PC-3 (cell line): ENCODE data around the gene PGF. TPM values are rescaled to one million over a fixed set of nuclear protein-coding genes. Genes with fewer than 3 reads are reported as not detected.

Experiments used
- ATAC-seq: fragments of 200-7000 bp; cut with Tn5 transposase; 2 replicates; pipeline ENCODE4 v1.9.1; 2020; ENCODE audit warnings: mild to moderate bottlenecking, moderate library complexity
- BruUV-seq: library from RNA; stranded (reverse); fragments of 400-500 nt; replicated peaks from 2 replicates; lab custom pipeline; 2021; lab: Mats Ljungman, UMichigan
- CTCF ChIA-PET: fragments of 300-600 bp; sonication (Branson Sonifier 250); formaldehyde crosslinking; loops from one replicate; lab custom pipeline; 2022; ENCODE audit warnings: antibody characterized with exemption; lab: Charles Lee
- POLR2A ChIA-PET: fragments of 300-600 bp; sonication (Branson Sonifier 250); formaldehyde crosslinking; loops from one replicate; lab custom pipeline; 2022; ENCODE audit warnings: antibody characterized with exemption; ENCODE audit not compliant: unreplicated experiment; lab: Charles Lee
- DNase-seq: peaks from one replicate; pipeline ENCODE4 v3.0.0-alpha.2; 2015
- H2AFZ ChIP-seq: fragments of 300-600 bp; sonication (generic); 2 replicates; pipeline ENCODE4 v1.6.0; 2016; ENCODE audit warnings: antibody characterized with exemption, low read length
- H3F3A ChIP-seq: fragments of 300-600 bp; sonication (generic); one replicate; pipeline ENCODE4 v1.6.0; 2017; ENCODE audit warnings: antibody characterized with exemption, low read length, control low read depth, mild to moderate bottlenecking; ENCODE audit not compliant: unreplicated experiment
- H3K27ac ChIP-seq: fragments of 300-600 bp; sonication (generic); 2 replicates; pipeline ENCODE4 v1.5.1; 2016; ENCODE audit warnings: mild to moderate bottlenecking, low read length
- H3K27me3 ChIP-seq: fragments of 300-600 bp; sonication (generic); 2 replicates; pipeline ENCODE4 v1.6.1; 2016; ENCODE audit warnings: low read length, mixed read lengths
- H3K36me3 ChIP-seq: fragments of 300-600 bp; sonication (generic); 2 replicates; pipeline ENCODE4 v1.6.1; 2016; ENCODE audit warnings: low read depth, mixed run types, low read length, mixed read lengths
- H3K4me1 ChIP-seq: fragments of 300-600 bp; sonication (generic); 2 replicates; pipeline ENCODE4 v1.5.1; 2016; ENCODE audit warnings: low read length; ENCODE audit not compliant: insufficient read depth
- H3K4me2 ChIP-seq: fragments of 300-600 bp; sonication (generic); 2 replicates; pipeline ENCODE4 v1.6.0; 2016; ENCODE audit warnings: low read length
- H3K4me3 ChIP-seq: fragments of 300-600 bp; sonication (generic); 2 replicates; pipeline ENCODE4 v1.5.1; 2016; ENCODE audit warnings: mild to moderate bottlenecking, low read length, mixed read lengths
- H3K79me2 ChIP-seq: fragments of 300-600 bp; sonication (generic); 2 replicates; pipeline ENCODE4 v1.6.1; 2017; ENCODE audit warnings: low read length, mixed read lengths
- H3K9ac ChIP-seq: fragments of 300-600 bp; sonication (generic); 2 replicates; pipeline ENCODE4 v1.6.0; 2016; ENCODE audit warnings: mild to moderate bottlenecking, low read length
- H3K9me2 ChIP-seq: fragments of 300-600 bp; sonication (generic); replicated peaks from 2 replicates; pipeline ENCODE4 v1.6.1; 2016; ENCODE audit warnings: mixed run types, low read length, mixed read lengths
- H3K9me3 ChIP-seq: fragments of 300-600 bp; sonication (generic); 2 replicates; pipeline ENCODE4 v1.6.1; 2016; ENCODE audit warnings: low read length, mixed read lengths
- H4K20me1 ChIP-seq: fragments of 300-600 bp; sonication (generic); 2 replicates; pipeline ENCODE4 v1.6.1; 2016; ENCODE audit warnings: low read length, mixed read lengths
- EZH2 ChIP-seq: fragments of 300-600 bp; sonication (generic); IDR thresholded peaks from one replicate; pipeline ENCODE4 v1.6.1; 2017; ENCODE audit warnings: antibody characterized with exemption, mild to moderate bottlenecking, low read length; ENCODE audit not compliant: unreplicated experiment
- EZH2phosphoT487 ChIP-seq: fragments of 300-600 bp; sonication (generic); IDR thresholded peaks from 2 replicates; pipeline ENCODE4 v1.6.1; 2018; ENCODE audit warnings: mild to moderate bottlenecking, antibody characterized with exemption, low read length, borderline replicate concordance
- intact Hi-C: fragments of 100-400 bp; cut with micrococcal nuclease; formaldehyde crosslinking; loops from 2 replicates; pipeline ENCODE4 v1.9.0; 2023
- total RNA-seq: library from RNA; depleted of rRNA; stranded (reverse); fragments of >200 nt; gene quantifications from 2 replicates; pipeline ENCODE4 v1.2.3, GENCODE V29; 2014
- TF ChIP-seq, protein P1 (sequence below): fragments of 300-600 bp; sonication (generic); conservative IDR thresholded peaks from 2 replicates; pipeline ENCODE4 v1.5.1; 2017; ENCODE audit warnings: antibody characterized with exemption, low read depth, mild to moderate bottlenecking, low read length

Gene PGF
- total RNA-seq, 1 experiment from 2014 or later: 0.26 TPM

GRCh38 chr14:74974364-74975058 lies 19.1 kb upstream of the PGF start:
- ATAC-seq (no peak), DNase-seq (no peak)
- Histone ChIP-seq H3K9me2 (no peaks in the 10 kb centered on the region), H3K4me2 (no peak overlapping the region), H4K20me1 (no peaks in the 10 kb centered on the region), H3K27ac (no peak overlapping the region), H3K27me3 (no peaks in the 10 kb centered on the region), H2AFZ (no peak overlapping the region), H3K4me1 (peaks cover 20% of the 10 kb centered on the region), H3F3A (no peaks in the 10 kb centered on the region), H3K4me3 (no peak overlapping the region), H3K9ac (no peak overlapping the region), H3K79me2 (no peaks in the 10 kb centered on the region), H3K36me3 (no peaks in the 10 kb centered on the region), H3K9me3 (no peaks in the 10 kb centered on the region)
- intact Hi-C loops: no loop called here
- ChIA-PET POLR2A (no interaction called here), CTCF (no interaction called here)
- TF ChIP-seq EZH2 (no peak), EZH2phosphoT487 (no peak)
- TF ChIP-seq, protein P1, sequence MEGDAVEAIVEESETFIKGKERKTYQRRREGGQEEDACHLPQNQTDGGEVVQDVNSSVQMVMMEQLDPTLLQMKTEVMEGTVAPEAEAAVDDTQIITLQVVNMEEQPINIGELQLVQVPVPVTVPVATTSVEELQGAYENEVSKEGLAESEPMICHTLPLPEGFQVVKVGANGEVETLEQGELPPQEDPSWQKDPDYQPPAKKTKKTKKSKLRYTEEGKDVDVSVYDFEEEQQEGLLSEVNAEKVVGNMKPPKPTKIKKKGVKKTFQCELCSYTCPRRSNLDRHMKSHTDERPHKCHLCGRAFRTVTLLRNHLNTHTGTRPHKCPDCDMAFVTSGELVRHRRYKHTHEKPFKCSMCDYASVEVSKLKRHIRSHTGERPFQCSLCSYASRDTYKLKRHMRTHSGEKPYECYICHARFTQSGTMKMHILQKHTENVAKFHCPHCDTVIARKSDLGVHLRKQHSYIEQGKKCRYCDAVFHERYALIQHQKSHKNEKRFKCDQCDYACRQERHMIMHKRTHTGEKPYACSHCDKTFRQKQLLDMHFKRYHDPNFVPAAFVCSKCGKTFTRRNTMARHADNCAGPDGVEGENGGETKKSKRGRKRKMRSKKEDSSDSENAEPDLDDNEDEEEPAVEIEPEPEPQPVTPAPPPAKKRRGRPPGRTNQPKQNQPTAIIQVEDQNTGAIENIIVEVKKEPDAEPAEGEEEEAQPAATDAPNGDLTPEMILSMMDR: no peak
- BruUV-seq: no TSS peak

DNA sequence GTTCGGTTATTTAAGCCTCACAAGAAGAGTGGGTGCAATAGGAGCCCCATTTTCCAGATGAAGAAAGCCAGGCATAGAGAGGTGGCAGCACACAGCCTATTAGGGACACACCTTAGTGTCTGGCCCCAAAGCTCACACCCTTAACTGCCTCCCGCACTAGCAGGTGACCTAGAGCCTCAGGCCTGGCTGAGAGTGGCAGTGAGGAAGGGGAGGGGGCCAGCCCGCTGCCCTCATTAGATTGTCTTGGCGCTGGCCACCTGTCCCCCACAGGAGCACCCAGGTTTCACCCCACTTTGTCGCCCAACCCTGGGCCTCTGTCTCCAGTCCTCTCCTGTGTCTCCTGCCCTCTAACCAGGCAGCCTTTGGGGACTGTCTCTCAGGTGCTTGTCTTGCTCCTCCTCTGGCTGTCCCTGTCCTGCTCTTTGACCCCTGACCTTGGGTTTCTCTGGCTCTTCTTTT lies 18.5 kb upstream of the PGF start:
- Histone ChIP-seq H3K4me1 (peaks cover 15% of the 10 kb centered on the region), H2AFZ (no peak overlapping the region), H4K20me1 (no peaks in the 10 kb centered on the region), H3F3A (no peaks in the 10 kb centered on the region), H3K79me2 (no peaks in the 10 kb centered on the region), H3K36me3 (no peaks in the 10 kb centered on the region), H3K9me2 (no peaks in the 10 kb centered on the region), H3K9me3 (no peaks in the 10 kb centered on the region), H3K27me3 (no peaks in the 10 kb centered on the region), H3K4me2 (no peak overlapping the region), H3K27ac (no peak overlapping the region), H3K4me3 (no peak overlapping the region), H3K9ac (no peak overlapping the region)
- intact Hi-C loops: no loop called here
- no TSS peak for BruUV-seq
- CTCF ChIA-PET: no interaction called here
- ATAC-seq: no peak
- TF ChIP-seq EZH2phosphoT487 (no peak), EZH2 (no peak)
- TF ChIP-seq, protein P1: no peak
- DNase-seq: no peak
- POLR2A ChIA-PET: no interaction called here

GRCh38 chr14:74973003-74973653 lies 17.7 kb upstream of the PGF start:
- TF ChIP-seq EZH2phosphoT487: no peak
- TF ChIP-seq, protein P1: no peak
- no peak for TF ChIP-seq EZH2
- no peak for DNase-seq
- no peak overlapping the region for H3K9ac ChIP-seq
- H2AFZ ChIP-seq: no peak overlapping the region
- no peaks in the 10 kb centered on the region for H3K79me2 ChIP-seq
- no peaks in the 10 kb centered on the region for H3K27me3 ChIP-seq
- no peak overlapping the region for H3K4me2 ChIP-seq
- H3K36me3 ChIP-seq: no peaks in the 10 kb centered on the region
- H3K27ac ChIP-seq: no peak overlapping the region
- no peaks in the 10 kb centered on the region for H3K9me3 ChIP-seq
- H4K20me1 ChIP-seq: no peaks in the 10 kb centered on the region
- POLR2A ChIA-PET: no interaction called here
- BruUV-seq: no TSS peak
- no peaks in the 10 kb centered on the region for H3F3A ChIP-seq
- H3K4me1 ChIP-seq: peaks cover 7% of the 10 kb centered on the region; the same call in 1 of the 2 replicates
- CTCF ChIA-PET: no interaction called here
- H3K4me3 ChIP-seq: no peak overlapping the region
- intact Hi-C loops: no loop called here
- no peak for ATAC-seq
- no peaks in the 10 kb centered on the region for H3K9me2 ChIP-seq
